Endometrial microvascular endothelial cells (primary cell): ENCODE results near the gene THSD7A. TPM values are rescaled to one million over a fixed set of nuclear protein-coding genes. Genes with fewer than 3 reads are reported as not detected.

Experiments used
- in situ Hi-C: cut with HindIII; loops from 2 replicates; pipeline ENCODE4 v1.10.0; 2017; ENCODE audit warnings: low sequenced_read_pairs, low pct_unique_long_range_greater_than_20kb; ENCODE audit errors: inconsistent ontology term
- total RNA-seq: library from RNA; depleted of rRNA; stranded (reverse); fragments of >200 nt; gene quantifications from one replicate; pipeline ENCODE4 v1.2.3, GENCODE V29; 2015; ENCODE audit errors: inconsistent ontology term

THSD7A gene
- total RNA-seq = 3.6 TPM

- in situ Hi-C loops = no loop called here
Observed at GRCh38 chr7:11831736-11832495, at the start of gene THSD7A. THSD7A (minus strand) TSS chr7:11832198; CDS start chr7:11831946, 252 bp downstream.

- in situ Hi-C loops = no loop called here
Observed at GRCh38 chr7:11881680-11882079, 49.7 kb upstream of the THSD7A start.

GRCh38 chr7:11875635-11876034 is 43.6 kb upstream of the THSD7A start:
- in situ Hi-C loops = no loop called here

- in situ Hi-C loops = no loop called here
Observed at GRCh38 chr7:11865671-11866070, 33.7 kb upstream of the THSD7A start.

GRCh38 chr7:11858622-11859302 is 26.8 kb upstream of the THSD7A start:
- in situ Hi-C loops = no loop called here

- in situ Hi-C loops = no loop called here
Observed at GRCh38 chr7:11858026-11858425, 26.0 kb upstream of the THSD7A start.

- in situ Hi-C loops = no loop called here
Observed at GRCh38 chr7:11848251-11848650, 16.3 kb upstream of the THSD7A start.

GRCh38 chr7:11847336-11847735 is 15.3 kb upstream of the THSD7A start:
- in situ Hi-C loops = no loop called here

GRCh38 chr7:11846361-11846955 is 14.5 kb upstream of the THSD7A start:
- in situ Hi-C loops = no loop called here

GRCh38 chr7:11843113-11843765 is 11.2 kb upstream of the THSD7A start:
- in situ Hi-C loops = no loop called here

GRCh38 chr7:11841657-11842056 is 9.7 kb upstream of the THSD7A start:
- in situ Hi-C loops = no loop called here

GRCh38 chr7:11835260-11835659 is 3.3 kb upstream of the THSD7A start:
- in situ Hi-C loops = no loop called here

GRCh38 chr7:11833431-11833830 is 1.4 kb upstream of the THSD7A start:
- in situ Hi-C loops = no loop called here

GRCh38 chr7:11831156-11831735 is 752 bp downstream of the THSD7A start:
- in situ Hi-C loops = no loop called here

- in situ Hi-C loops = no loop called here
Observed at GRCh38 chr7:11830582-11831155, 1.3 kb downstream of the THSD7A start.

- in situ Hi-C loops = no loop called here
Observed at GRCh38 chr7:11829954-11830353, 2.0 kb downstream of the THSD7A start.

- in situ Hi-C loops = no loop called here
Observed at GRCh38 chr7:11819947-11820346, 12.1 kb downstream of the THSD7A start.

GRCh38 chr7:11819271-11819670 is 12.7 kb downstream of the THSD7A start:
- in situ Hi-C loops = no loop called here

- in situ Hi-C loops = no loop called here
Observed at GRCh38 chr7:11818281-11818680, 13.7 kb downstream of the THSD7A start.
